Chondrocyte (in vitro differentiated cells): ENCODE data around the gene PADI4. TPM values are rescaled to one million over a fixed set of nuclear protein-coding genes. Genes with fewer than 3 reads are reported as not detected.

Experiments used
- DNase-seq: peaks from one replicate; pipeline ENCODE4 v3.0.0; 2021; ENCODE audit warnings: mixed read lengths, low spot score
- H3K27ac Mint-ChIP-seq: one replicate; pipeline ENCODE4 v1.8.0; 2021; ENCODE audit warnings: mild to moderate bottlenecking, moderate library complexity, mixed read lengths; ENCODE audit not compliant: unreplicated experiment
- H3K27me3 Mint-ChIP-seq: 2 replicates; pipeline ENCODE4 v1.8.0; 2021; ENCODE audit warnings: low read depth, mixed read lengths
- H3K36me3 Mint-ChIP-seq: 2 replicates; pipeline ENCODE4 v1.8.0; 2021; ENCODE audit warnings: low read depth, mixed read lengths
- H3K4me1 Mint-ChIP-seq: 2 replicates; pipeline ENCODE4 v1.8.0; 2021; ENCODE audit warnings: low read depth, mild to moderate bottlenecking, mixed read lengths
- H3K4me3 Mint-ChIP-seq: one replicate; pipeline ENCODE4 v1.8.0; 2021; ENCODE audit warnings: mild to moderate bottlenecking, moderate library complexity, mixed read lengths; ENCODE audit not compliant: unreplicated experiment
- H3K9me3 Mint-ChIP-seq: 2 replicates; pipeline ENCODE4 v1.8.0; 2021; ENCODE audit warnings: low read depth, mixed read lengths
- total RNA-seq: library from RNA; stranded (reverse); gene quantifications from 3 replicates; pipeline ENCODE4 v1.2.1, GENCODE V29; 2021
- TF ChIP-seq, protein P1 (sequence below): fragments of 200-600 bp; sonication (generic); IDR thresholded peaks from 2 replicates; pipeline ENCODE4 v1.5.0; 2021; ENCODE audit warnings: antibody characterized with exemption, mild to moderate bottlenecking, moderate library complexity

Gene PADI4
- total RNA-seq, 1 donor from 2014 or later: not detected

DNA sequence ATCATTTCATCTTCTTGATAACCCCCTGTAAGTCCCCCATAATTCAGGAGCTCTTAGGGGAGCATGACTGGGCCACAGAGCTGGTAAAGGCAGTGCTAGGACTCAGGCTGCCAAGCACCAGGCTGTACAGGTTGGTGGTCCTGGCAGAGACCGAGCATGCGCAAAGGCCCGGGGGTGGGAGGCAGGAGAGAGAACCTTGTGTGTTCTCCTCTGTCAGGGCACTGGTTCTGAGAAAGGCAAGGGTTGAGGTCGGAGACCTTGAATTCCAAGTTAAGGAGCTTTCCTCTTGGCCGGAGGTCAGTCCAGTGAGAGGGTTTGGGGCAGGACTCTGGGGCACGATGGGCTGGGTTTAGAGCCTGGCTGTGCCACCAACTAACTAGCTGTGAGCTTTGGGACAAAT, 35.9 kb upstream of the PADI4 start:
- Mint-ChIP-seq H3K9me3 (no peaks in the 10 kb centered on the region), H3K36me3 (no peaks in the 10 kb centered on the region), H3K27me3 (no peaks in the 10 kb centered on the region), H3K4me1 (no peaks in the 10 kb centered on the region), H3K27ac (no peak overlapping the region), H3K4me3 (no peak overlapping the region)
- peak; percentile 64 for DNase-seq
- TF ChIP-seq, protein P1, sequence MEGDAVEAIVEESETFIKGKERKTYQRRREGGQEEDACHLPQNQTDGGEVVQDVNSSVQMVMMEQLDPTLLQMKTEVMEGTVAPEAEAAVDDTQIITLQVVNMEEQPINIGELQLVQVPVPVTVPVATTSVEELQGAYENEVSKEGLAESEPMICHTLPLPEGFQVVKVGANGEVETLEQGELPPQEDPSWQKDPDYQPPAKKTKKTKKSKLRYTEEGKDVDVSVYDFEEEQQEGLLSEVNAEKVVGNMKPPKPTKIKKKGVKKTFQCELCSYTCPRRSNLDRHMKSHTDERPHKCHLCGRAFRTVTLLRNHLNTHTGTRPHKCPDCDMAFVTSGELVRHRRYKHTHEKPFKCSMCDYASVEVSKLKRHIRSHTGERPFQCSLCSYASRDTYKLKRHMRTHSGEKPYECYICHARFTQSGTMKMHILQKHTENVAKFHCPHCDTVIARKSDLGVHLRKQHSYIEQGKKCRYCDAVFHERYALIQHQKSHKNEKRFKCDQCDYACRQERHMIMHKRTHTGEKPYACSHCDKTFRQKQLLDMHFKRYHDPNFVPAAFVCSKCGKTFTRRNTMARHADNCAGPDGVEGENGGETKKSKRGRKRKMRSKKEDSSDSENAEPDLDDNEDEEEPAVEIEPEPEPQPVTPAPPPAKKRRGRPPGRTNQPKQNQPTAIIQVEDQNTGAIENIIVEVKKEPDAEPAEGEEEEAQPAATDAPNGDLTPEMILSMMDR: no peak

DNA sequence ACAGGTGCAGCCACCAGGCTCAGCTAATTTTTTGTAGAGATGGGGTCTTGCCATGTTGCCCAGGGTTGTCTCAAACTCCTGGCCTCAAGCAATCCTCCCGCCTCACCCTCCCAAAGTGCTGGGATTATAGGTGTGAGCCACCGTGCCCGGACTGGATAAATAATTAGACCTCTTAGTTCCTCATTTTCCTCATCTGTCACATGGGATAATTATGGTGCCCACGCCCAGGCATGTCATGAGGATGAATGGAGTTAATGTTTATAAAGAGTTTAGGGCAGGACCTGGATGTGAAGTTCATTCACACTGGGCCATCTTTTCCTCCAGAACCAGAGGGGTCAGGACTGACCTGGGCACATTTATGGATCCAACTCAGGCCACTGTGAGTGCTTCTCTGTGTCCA, 35.4 kb upstream of the PADI4 start:
- H3K4me1 Mint-ChIP-seq: no peaks in the 10 kb centered on the region
- no peaks in the 10 kb centered on the region for H3K36me3 Mint-ChIP-seq
- DNase-seq: peak; percentile 44
- TF ChIP-seq, protein P1: no peak
- no peak overlapping the region for H3K4me3 Mint-ChIP-seq
- no peaks in the 10 kb centered on the region for H3K9me3 Mint-ChIP-seq
- H3K27me3 Mint-ChIP-seq: no peaks in the 10 kb centered on the region
- H3K27ac Mint-ChIP-seq: no peak overlapping the region

- H3K4me1 Mint-ChIP-seq: no peaks in the 10 kb centered on the region
- DNase-seq: peak; percentile 86
- TF ChIP-seq, protein P1: no peak
- no peaks in the 10 kb centered on the region for H3K9me3 Mint-ChIP-seq
- H3K27ac Mint-ChIP-seq: no peak overlapping the region
- no peaks in the 10 kb centered on the region for H3K36me3 Mint-ChIP-seq
- no peak overlapping the region for H3K4me3 Mint-ChIP-seq
- no peaks in the 10 kb centered on the region for H3K27me3 Mint-ChIP-seq
Observed at GRCh38 chr1:17273096-17273495, 34.9 kb upstream of the PADI4 start.

DNA sequence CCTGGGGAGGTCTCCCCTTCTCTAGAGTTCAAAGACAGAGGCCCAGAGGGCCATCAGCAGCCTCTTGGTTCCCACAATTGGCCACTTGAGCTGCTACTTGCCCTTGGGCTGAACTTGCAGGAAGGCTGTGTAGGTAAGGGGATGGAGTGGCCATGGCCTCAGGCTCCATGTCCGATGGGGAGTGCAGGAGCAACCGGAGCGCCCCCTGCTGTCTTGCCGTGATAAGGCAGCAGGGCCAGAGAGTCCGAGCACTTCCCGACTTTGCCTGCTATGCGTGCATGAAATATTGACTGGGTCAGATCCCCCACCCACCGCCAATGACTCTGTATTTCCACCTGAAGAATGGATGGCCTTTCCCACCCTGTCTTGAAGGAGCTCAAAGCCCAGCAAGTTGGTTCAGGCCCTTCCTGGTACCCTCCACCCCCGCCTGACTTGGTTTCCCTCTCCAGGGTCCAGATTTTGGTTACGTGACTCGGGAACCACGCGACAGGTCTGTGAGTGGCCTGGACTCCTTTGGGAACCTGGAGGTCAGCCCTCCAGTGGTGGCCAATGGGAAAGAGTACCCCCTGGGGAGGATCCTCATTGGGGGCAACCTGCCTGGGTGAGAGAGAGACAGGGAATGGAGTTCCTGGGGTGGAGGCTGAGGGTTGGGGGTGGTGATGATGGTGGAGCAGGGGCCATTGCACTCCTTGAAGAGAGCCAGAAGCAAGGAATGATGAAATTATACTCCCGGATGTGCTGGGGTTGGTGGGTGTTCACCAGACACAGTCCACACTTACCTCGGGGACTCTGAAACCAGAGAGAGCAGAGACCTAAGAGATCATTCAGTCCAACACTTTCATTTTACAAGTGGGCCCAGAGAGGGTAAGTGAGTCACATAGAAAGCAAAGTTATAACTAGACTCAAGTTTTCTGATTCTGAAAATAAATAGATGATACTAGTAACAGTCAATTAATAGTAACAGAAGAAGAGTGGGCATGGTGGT, 33.5 kb upstream of the PADI4 start:
- no peaks in the 10 kb centered on the region for H3K27me3 Mint-ChIP-seq
- H3K36me3 Mint-ChIP-seq: no peaks in the 10 kb centered on the region
- no peak overlapping the region for H3K4me3 Mint-ChIP-seq
- TF ChIP-seq, protein P1: peak; percentile 79
- no peak overlapping the region for H3K27ac Mint-ChIP-seq
- no peaks in the 10 kb centered on the region for H3K9me3 Mint-ChIP-seq
- peak; percentile 60 for DNase-seq
- no peaks in the 10 kb centered on the region for H3K4me1 Mint-ChIP-seq

DNA sequence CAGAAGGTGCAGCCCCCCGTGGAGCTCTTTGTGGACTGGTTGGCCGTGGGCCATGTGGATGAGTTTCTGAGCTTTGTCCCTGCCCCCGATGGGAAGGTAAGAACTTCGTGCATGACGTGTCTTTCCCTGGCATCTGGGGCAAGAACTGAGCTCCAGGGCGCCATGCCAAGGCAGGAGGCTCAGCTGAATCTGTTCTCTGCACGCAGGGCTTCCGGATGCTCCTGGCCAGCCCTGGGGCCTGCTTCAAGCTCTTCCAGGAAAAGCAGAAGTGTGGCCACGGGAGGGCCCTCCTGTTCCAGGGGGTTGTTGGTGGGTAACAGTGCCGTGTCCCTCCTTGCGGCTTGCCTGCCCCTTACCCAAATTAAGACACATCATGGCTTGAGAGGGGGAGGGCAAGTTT, 31.4 kb upstream of the PADI4 start:
- Mint-ChIP-seq H3K27me3 (no peaks in the 10 kb centered on the region), H3K36me3 (no peaks in the 10 kb centered on the region), H3K4me1 (no peaks in the 10 kb centered on the region), H3K9me3 (no peaks in the 10 kb centered on the region), H3K4me3 (no peak overlapping the region), H3K27ac (no peak overlapping the region)
- peak; percentile 80 for DNase-seq
- TF ChIP-seq, protein P1: no peak
